GM18505 (cell line): ENCODE measurements around the gene CCT8.
A peak's percentile ranks its signal among the peaks of the same experiment; 100 is the strongest.

Experiments used
- ATAC-seq: cut with Tn5 transposase; IDR thresholded peaks from one replicate; pipeline ENCODE4 v1.9.1; 2021; ENCODE audit not compliant: unreplicated experiment
- POLR2A ChIP-seq: IDR thresholded peaks from 4 replicates; pipeline ENCODE4 v1.6.1; 2011; ENCODE audit warnings: borderline replicate concordance; ENCODE audit not compliant: insufficient read depth, insufficient read length; ENCODE audit errors: extremely low read depth

The CCT8 gene

DNA sequence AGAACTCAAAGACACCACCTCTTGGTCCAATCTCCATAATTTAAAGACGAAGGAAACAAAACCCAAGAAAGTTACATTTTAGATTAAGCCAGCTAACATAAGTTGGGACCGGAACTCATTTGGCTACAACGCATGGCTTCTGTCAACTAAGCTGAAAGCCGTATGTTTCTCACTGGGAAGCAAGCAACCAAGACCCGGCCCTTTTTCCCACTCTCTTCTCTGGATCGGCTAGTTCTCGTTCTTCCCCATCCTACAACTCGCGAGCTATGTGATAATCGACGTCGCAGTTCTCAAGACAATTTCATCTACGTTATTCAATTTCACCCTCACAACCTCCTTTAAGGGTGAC is 601 bp downstream of the CCT8 start:
- no peak for ATAC-seq
- TF ChIP-seq POLR2A = no peak

DNA sequence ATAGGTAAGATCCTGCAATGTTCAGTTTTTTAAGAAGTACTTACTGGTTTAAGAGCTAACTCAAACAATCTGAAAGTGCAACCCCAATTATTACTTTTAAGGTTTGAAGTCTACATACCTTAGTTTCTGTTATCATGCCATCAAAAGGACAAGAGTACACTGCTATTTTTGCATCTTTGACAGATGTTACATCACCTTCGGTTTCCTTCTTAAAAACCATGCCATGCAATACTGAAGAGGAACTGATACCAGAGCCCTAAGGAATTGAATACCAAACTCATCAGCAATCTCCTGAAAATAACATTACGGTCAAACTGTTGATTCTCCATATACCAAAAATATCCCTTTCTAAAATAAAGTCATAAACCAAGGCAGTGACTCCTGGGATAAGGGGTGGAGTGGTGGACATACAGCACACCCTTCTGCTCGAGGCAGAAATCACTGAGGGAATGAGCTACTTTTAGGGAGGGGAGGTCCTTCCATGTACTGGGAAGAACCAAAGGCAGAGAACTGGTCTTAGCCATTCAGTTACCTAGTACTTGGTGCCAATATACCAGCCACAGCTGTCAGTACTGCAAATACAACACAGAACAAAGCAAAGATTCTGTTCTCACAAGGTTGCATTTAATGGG is 8.5 kb downstream of the CCT8 start:
- ATAC-seq = peak; percentile 96
- no peak for TF ChIP-seq POLR2A

- no peak for TF ChIP-seq POLR2A
- no peak for ATAC-seq
Measured at GRCh38 chr21:29056538-29057050, 16.9 kb downstream of the CCT8 start.

GRCh38 chr21:29056005-29056404 is 17.4 kb downstream of the CCT8 start:
- no peak for TF ChIP-seq POLR2A
- ATAC-seq = no peak

GRCh38 chr21:29055080-29055479 is 18.4 kb downstream of the CCT8 start:
- TF ChIP-seq POLR2A = no peak
- no peak for ATAC-seq

DNA sequence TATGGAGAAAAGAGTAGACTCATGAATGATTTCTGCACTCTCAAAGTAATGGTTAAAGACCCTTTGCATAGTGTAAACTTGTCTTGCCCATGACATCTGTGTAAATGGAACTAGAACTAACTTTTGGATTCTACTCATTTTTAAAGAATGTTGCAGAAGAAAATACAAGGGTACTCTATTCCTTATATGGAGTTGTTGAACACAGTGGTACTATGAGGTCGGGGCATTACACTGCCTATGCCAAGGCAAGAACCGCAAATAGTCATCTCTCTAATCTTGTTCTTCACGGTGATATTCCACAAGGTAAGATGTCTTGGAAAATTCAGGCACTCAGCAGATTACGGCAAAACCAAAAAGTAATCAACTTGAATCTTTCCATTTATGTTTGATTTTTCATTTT is 19.8 kb downstream of the CCT8 start:
- no peak for TF ChIP-seq POLR2A
- no peak for ATAC-seq

- no peak for ATAC-seq
- TF ChIP-seq POLR2A = no peak
Measured at GRCh38 chr21:29053011-29053553, 20.4 kb downstream of the CCT8 start.

- no peak for TF ChIP-seq POLR2A
- ATAC-seq = no peak
Measured at GRCh38 chr21:29052224-29052623, 21.2 kb downstream of the CCT8 start.

- ATAC-seq = no peak
Measured at GRCh38 chr21:29034678-29035077, 38.8 kb downstream of the CCT8 start.

DNA sequence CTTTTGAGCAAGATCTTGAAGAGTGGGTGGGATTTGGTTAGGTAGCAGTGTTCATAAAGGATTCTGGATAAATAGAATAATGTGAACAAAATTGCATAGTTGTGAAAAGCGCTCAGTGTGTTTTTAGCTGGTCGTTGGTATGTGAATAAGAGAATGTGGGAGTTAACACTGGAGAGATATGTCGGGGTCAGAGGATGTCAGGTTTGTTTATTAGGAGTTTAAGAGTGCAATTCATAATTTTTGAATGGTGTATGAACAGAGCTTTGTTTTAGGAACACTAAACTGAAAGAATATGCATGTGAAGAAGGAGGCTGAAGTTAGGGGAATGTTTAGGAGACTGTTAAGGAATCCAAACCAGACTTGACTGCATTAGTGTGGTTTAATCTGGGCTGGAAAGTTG is 39.6 kb downstream of the CCT8 start:
- no peak for TF ChIP-seq POLR2A
- ATAC-seq = no peak

More at GRCh38 chr21:29034678-29035077, 38.8 kb downstream of the CCT8 start:
- no peak for TF ChIP-seq POLR2A

- no peak for TF ChIP-seq POLR2A
- ATAC-seq = no peak
Measured at GRCh38 chr21:29033301-29033700, 40.1 kb downstream of the CCT8 start.

GRCh38 chr21:29030909-29031308 is 42.5 kb downstream of the CCT8 start:
- TF ChIP-seq POLR2A = no peak
- ATAC-seq = no peak

- TF ChIP-seq POLR2A = no peak
- ATAC-seq = no peak
Measured at GRCh38 chr21:29029524-29029923, 43.9 kb downstream of the CCT8 start.

- no peak for TF ChIP-seq POLR2A
- no peak for ATAC-seq
Measured at GRCh38 chr21:29025328-29025713, 48.1 kb downstream of the CCT8 start.

GRCh38 chr21:29024474-29025327 is 48.7 kb downstream of the CCT8 start, which contains the start of gene USP16:
USP16 (plus strand) TSS chr21:29024668; CDS start chr21:29027914, 3,246 bp downstream.
- ATAC-seq = peak; percentile 98
- peak; percentile 93 for TF ChIP-seq POLR2A

DNA sequence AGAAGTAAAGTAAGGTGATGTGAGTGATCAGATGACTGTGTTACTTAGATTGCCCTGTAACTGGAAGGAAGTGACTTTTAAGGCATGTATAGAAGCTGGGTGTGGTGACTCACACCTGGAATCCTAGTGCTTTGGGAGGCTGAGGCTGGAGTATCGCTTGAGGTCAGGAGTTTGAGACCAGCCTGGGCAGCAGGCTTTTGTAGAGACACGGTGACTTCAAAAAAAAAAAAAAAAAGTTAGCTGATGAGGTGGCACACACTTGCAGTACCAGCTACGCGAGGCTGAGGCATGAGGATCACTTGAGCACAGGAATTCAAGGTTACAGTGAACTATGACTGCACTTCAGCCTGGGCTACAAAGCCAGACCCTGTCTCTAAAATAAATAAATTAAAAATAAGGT is 51.3 kb downstream of the CCT8 start:
- no peak for ATAC-seq
- TF ChIP-seq POLR2A = no peak
